NT2/D1 (cell line): ENCODE measurements around the gene MTURN.

Experiments
- YY1 ChIP-seq: IDR thresholded peaks from 2 replicates; pipeline ENCODE4 v1.6.1; 2011; ENCODE audit not compliant: insufficient read length, insufficient read depth
- ZNF274 ChIP-seq: IDR thresholded peaks from 2 replicates; pipeline ENCODE4 v1.6.1; 2011; ENCODE audit warnings: mild to moderate bottlenecking, low read depth, low read length

- no peak for TF ChIP-seq YY1
- no peak for TF ChIP-seq ZNF274
These were observed 723 bp downstream of the MTURN start for GRCh38 chr7:30135301-30136116.
